ENCODE data around the gene PATE4.

Gene PATE4

DNA sequence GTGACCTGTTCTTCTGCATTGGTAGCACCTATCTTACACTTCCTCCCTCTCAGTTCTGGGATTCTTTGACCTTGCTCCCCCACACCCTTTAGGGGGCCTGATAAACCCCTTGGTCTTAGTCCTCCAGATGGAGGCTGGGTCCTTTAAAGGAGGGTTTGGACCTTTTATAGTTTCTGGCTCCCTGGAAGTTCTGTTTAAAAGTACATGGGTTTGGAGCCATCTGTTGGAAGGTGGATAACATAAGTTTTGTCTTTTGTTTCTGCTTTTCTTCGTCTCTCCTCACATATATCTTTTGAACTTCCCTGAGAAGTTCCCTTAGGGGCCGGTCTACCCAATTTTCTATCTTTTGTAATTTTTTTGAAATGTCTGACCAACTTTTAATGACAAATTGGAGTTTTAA, 36.4 kb downstream of the PATE4 start:
- no peaks in the 10 kb centered on the region for H3K79me2 ChIP-seq (ENCODE audit: low read length)
- no peak overlapping the region for H2AFZ ChIP-seq (ENCODE audit: low read length)
- H3K9me3 ChIP-seq (replicated peaks; ENCODE audit: insufficient read depth, low read length), result no peaks in the 10 kb centered on the region
- no peaks in the 10 kb centered on the region for H3K4me1 ChIP-seq (ENCODE audit: low read length)
- no peak overlapping the region for H3K27ac ChIP-seq (ENCODE audit: low read length)
- H3K27me3 ChIP-seq (replicated peaks; ENCODE audit: insufficient read depth, low read length), result no peaks in the 10 kb centered on the region
- H3K36me3 ChIP-seq (replicated peaks; ENCODE audit: insufficient read depth, low read length), result no peaks in the 10 kb centered on the region
- no peaks in the 10 kb centered on the region for H3K9me2 ChIP-seq (replicated peaks; ENCODE audit: insufficient read depth, low read length)
- no peak overlapping the region for H3K9ac ChIP-seq (ENCODE audit: low read length)
- no peak for DNase-seq
- no peak overlapping the region for H3K4me3 ChIP-seq (ENCODE audit: low read length)
- no peaks in the 10 kb centered on the region for H3F3A ChIP-seq (ENCODE audit: insufficient read depth, low read length)
- H4K20me1 ChIP-seq (ENCODE audit: insufficient read depth, low read length), result no peaks in the 10 kb centered on the region
- no peak overlapping the region for H3K4me2 ChIP-seq (ENCODE audit: low read depth, low read length)
- TF ChIP-seq, protein P1, sequence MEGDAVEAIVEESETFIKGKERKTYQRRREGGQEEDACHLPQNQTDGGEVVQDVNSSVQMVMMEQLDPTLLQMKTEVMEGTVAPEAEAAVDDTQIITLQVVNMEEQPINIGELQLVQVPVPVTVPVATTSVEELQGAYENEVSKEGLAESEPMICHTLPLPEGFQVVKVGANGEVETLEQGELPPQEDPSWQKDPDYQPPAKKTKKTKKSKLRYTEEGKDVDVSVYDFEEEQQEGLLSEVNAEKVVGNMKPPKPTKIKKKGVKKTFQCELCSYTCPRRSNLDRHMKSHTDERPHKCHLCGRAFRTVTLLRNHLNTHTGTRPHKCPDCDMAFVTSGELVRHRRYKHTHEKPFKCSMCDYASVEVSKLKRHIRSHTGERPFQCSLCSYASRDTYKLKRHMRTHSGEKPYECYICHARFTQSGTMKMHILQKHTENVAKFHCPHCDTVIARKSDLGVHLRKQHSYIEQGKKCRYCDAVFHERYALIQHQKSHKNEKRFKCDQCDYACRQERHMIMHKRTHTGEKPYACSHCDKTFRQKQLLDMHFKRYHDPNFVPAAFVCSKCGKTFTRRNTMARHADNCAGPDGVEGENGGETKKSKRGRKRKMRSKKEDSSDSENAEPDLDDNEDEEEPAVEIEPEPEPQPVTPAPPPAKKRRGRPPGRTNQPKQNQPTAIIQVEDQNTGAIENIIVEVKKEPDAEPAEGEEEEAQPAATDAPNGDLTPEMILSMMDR (IDR thresholded peaks at IDR 0.05; ENCODE audit: low read length), result no peak
- TF ChIP-seq EZH2phosphoT487 (IDR thresholded peaks at IDR 0.05; ENCODE audit: low read length), result no peak
- no peak for TF ChIP-seq EZH2 (optimal IDR thresholded peaks at IDR 0.05; ENCODE audit: low read depth, low read length)

- DNase-seq, result peak; percentile 40
- no peak for TF ChIP-seq EZH2 (optimal IDR thresholded peaks at IDR 0.05; ENCODE audit: low read depth, low read length)
- TF ChIP-seq, protein P1 (IDR thresholded peaks at IDR 0.05; ENCODE audit: low read length), result peak; percentile 44
- TF ChIP-seq EZH2phosphoT487 (IDR thresholded peaks at IDR 0.05; ENCODE audit: low read length), result no peak
- H3K9me3 ChIP-seq (replicated peaks; ENCODE audit: insufficient read depth, low read length), result no peaks in the 10 kb centered on the region
- H3K4me2 ChIP-seq (ENCODE audit: low read depth, low read length), result no peak overlapping the region
- H3K4me3 ChIP-seq (ENCODE audit: low read length), result no peak overlapping the region
- peak overlapping the region; percentile 16; the same call in 1 of the 2 replicates for H3K27ac ChIP-seq (ENCODE audit: low read length)
- no peaks in the 10 kb centered on the region for H3K79me2 ChIP-seq (ENCODE audit: low read length)
- no peaks in the 10 kb centered on the region for H3K4me1 ChIP-seq (ENCODE audit: low read length)
- H3K9me2 ChIP-seq (replicated peaks; ENCODE audit: insufficient read depth, low read length), result no peaks in the 10 kb centered on the region
- no peak overlapping the region for H3K9ac ChIP-seq (ENCODE audit: low read length)
- H3K36me3 ChIP-seq (replicated peaks; ENCODE audit: insufficient read depth, low read length), result no peaks in the 10 kb centered on the region
- H3K27me3 ChIP-seq (replicated peaks; ENCODE audit: insufficient read depth, low read length), result no peaks in the 10 kb centered on the region
- no peak overlapping the region for H2AFZ ChIP-seq (ENCODE audit: low read length)
- H3F3A ChIP-seq (ENCODE audit: insufficient read depth, low read length), result no peaks in the 10 kb centered on the region
- H4K20me1 ChIP-seq (ENCODE audit: insufficient read depth, low read length), result no peaks in the 10 kb centered on the region
Observed at GRCh38 chr11:125871391-125872137, 38.4 kb downstream of the PATE4 start.

DNA sequence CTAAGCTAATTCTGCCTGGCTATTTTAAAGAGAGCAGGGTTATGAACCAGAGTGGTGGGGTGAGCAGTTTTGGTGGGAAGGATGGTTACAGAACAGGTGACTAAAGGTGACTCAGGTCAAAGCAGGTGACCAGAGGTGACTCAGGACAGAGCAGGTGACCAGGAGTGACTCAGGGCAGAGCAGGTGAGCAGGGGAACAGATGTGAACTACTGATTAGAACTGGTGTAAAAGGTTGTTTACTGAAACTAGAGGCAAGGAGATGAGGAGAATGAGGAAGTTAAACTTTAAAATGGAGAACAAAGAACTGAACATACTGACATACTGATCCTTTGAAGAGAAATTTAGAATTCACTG, 39.0 kb downstream of the PATE4 start:
- Histone ChIP-seq H3K9me2 (replicated peaks; ENCODE audit: insufficient read depth, low read length) (no peaks in the 10 kb centered on the region), H3K4me2 (ENCODE audit: low read depth, low read length) (no peak overlapping the region), H3K27me3 (replicated peaks; ENCODE audit: insufficient read depth, low read length) (no peaks in the 10 kb centered on the region), H3K9ac (ENCODE audit: low read length) (no peak overlapping the region), H2AFZ (ENCODE audit: low read length) (no peak overlapping the region), H3K9me3 (replicated peaks; ENCODE audit: insufficient read depth, low read length) (no peaks in the 10 kb centered on the region), H3K79me2 (ENCODE audit: low read length) (no peaks in the 10 kb centered on the region), H3K36me3 (replicated peaks; ENCODE audit: insufficient read depth, low read length) (no peaks in the 10 kb centered on the region), H4K20me1 (ENCODE audit: insufficient read depth, low read length) (no peaks in the 10 kb centered on the region), H3K4me1 (ENCODE audit: low read length) (no peaks in the 10 kb centered on the region), H3F3A (ENCODE audit: insufficient read depth, low read length) (no peaks in the 10 kb centered on the region), H3K4me3 (ENCODE audit: low read length) (no peak overlapping the region), H3K27ac (ENCODE audit: low read length) (peak overlapping the region; percentile 27; the same call in 1 of the 2 replicates)
- TF ChIP-seq, protein P1 (IDR thresholded peaks at IDR 0.05; ENCODE audit: low read length), result no peak
- TF ChIP-seq EZH2 (optimal IDR thresholded peaks at IDR 0.05; ENCODE audit: low read depth, low read length) (no peak), EZH2phosphoT487 (IDR thresholded peaks at IDR 0.05; ENCODE audit: low read length) (no peak)
- peak; percentile 39 for DNase-seq

Data from MM.1S (cell line).